Muscle of leg (tissue), 11 donors: ENCODE results near the gene TTBK2. TPM values are rescaled to one million over a fixed set of nuclear protein-coding genes. Genes with fewer than 3 reads are reported as not detected.

Source experiments
- DNase-seq: peaks from one replicate; pipeline ENCODE4 v3.0.0; 2013
- H3K27ac ChIP-seq: one replicate; pipeline ENCODE4 v1.5.1; 2013; ENCODE audit warnings: mild to moderate bottlenecking, low read length, control low read depth
- H3K27me3 ChIP-seq: one replicate; pipeline ENCODE4 v1.6.1; 2013; ENCODE audit warnings: low read length; ENCODE audit not compliant: control insufficient read depth, insufficient read depth
- H3K36me3 ChIP-seq: one replicate; pipeline ENCODE4 v1.6.1; 2013; ENCODE audit warnings: low read length; ENCODE audit not compliant: control insufficient read depth, insufficient read depth
- H3K4me1 ChIP-seq: one replicate; pipeline ENCODE4 v1.6.1; 2013; ENCODE audit warnings: low read length; ENCODE audit not compliant: control insufficient read depth, insufficient read depth
- H3K4me3 ChIP-seq: one replicate; pipeline ENCODE4 v1.5.1; 2013; ENCODE audit warnings: low read length, control low read depth
- H3K9me3 ChIP-seq: replicated peaks from 2 replicates; pipeline ENCODE4 v1.6.1; 2013; ENCODE audit warnings: low read depth, low read length; ENCODE audit not compliant: control insufficient read depth
- WGBS: methylation state at CpG from one replicate; pipeline ENCODE4 v1.1.5; 2013; ENCODE audit warnings: missing lambda C conversion rate; ENCODE audit not compliant: insufficient coverage; 5-methylcytosine and 5-hydroxymethylcytosine counted together
- polyA plus RNA-seq, 8 donors: library from polyadenylated mRNA; unstranded; fragments of 120-200 nt; gene quantifications; one replicate each; pipeline versions ENCODE4 v1.2.1 to v1.2.3, GENCODE V29; 2013; ENCODE audit warnings: inconsistent platforms in 1 of 8, low replicate concordance in 1 of 8; ENCODE audit not compliant: insufficient read length in 8 of 8, insufficient read depth in 1 of 8
- total RNA-seq: library from RNA; stranded (reverse); fragments of 120-200 nt; gene quantifications from one replicate; pipeline ENCODE4 v1.2.4, GENCODE V29; 2013

The TTBK2 gene
- total and polyA plus RNA-seq, 9 donors = 6.5 to 12.9 (median 12.1) TPM

GRCh38 chr15:42932833-42933515 is 12.4 kb upstream of the TTBK2 start:
- WGBS = no CpG with 5 or more reads among the region's 2 CpGs
- Histone ChIP-seq H3K9me3 (no peaks in the 10 kb centered on the region), H3K27ac (no peak overlapping the region), H3K4me3 (no peak overlapping the region), H3K36me3 (no peaks in the 10 kb centered on the region), H3K27me3 (no peaks in the 10 kb centered on the region), H3K4me1 (no peaks in the 10 kb centered on the region)
- DNase-seq = no peak

GRCh38 chr15:42931702-42932486 is 11.3 kb upstream of the TTBK2 start:
- H3K4me3 ChIP-seq = no peak overlapping the region
- 83% methylated on average over 1 of the region's 7 CpGs for WGBS
- no peaks in the 10 kb centered on the region for H3K4me1 ChIP-seq
- no peak for DNase-seq
- H3K36me3 ChIP-seq = no peaks in the 10 kb centered on the region
- no peak overlapping the region for H3K27ac ChIP-seq
- no peaks in the 10 kb centered on the region for H3K9me3 ChIP-seq
- H3K27me3 ChIP-seq = no peaks in the 10 kb centered on the region

GRCh38 chr15:42929306-42929848 is 8.8 kb upstream of the TTBK2 start:
- Histone ChIP-seq H3K4me3 (no peak overlapping the region), H3K27me3 (no peaks in the 10 kb centered on the region), H3K27ac (no peak overlapping the region), H3K4me1 (no peaks in the 10 kb centered on the region), H3K9me3 (no peaks in the 10 kb centered on the region), H3K36me3 (no peaks in the 10 kb centered on the region)
- no CpG with 5 or more reads among the region's 2 CpGs for whole genome bisulfite sequencing
- no peak for DNase-seq

GRCh38 chr15:42921342-42921731 is 759 bp upstream of the TTBK2 start:
- Histone ChIP-seq H3K4me1 (peaks cover 8% of the 10 kb centered on the region), H3K9me3 (no peaks in the 10 kb centered on the region), H3K27me3 (no peaks in the 10 kb centered on the region), H3K36me3 (no peaks in the 10 kb centered on the region), H3K4me3 (peak overlapping the region; percentile 82), H3K27ac (peak overlapping the region; percentile 78)
- 0% methylated on average over 2 of the region's 19 CpGs for WGBS
- DNase-seq = no peak

- peak overlapping the region; percentile 82 for H3K4me3 ChIP-seq
- no peaks in the 10 kb centered on the region for H3K36me3 ChIP-seq
Measured at GRCh38 chr15:42919799-42920518, 619 bp downstream of the TTBK2 start.

GRCh38 chr15:42919308-42919707 is 1.3 kb downstream of the TTBK2 start:
- Histone ChIP-seq H3K36me3 (no peaks in the 10 kb centered on the region), H3K9me3 (no peaks in the 10 kb centered on the region), H3K27me3 (no peaks in the 10 kb centered on the region), H3K4me1 (peaks cover 8% of the 10 kb centered on the region), H3K27ac (peak overlapping the region; percentile 93), H3K4me3 (peak overlapping the region; percentile 82)
- no CpG with 5 or more reads among the region's 2 CpGs for WGBS
- no peak for DNase-seq

More at GRCh38 chr15:42919799-42920518, 619 bp downstream of the TTBK2 start:
- DNase-seq = peak; percentile 77
- WGBS = 0% methylated on average over 21 of the region's 40 CpGs
- peak overlapping the region; percentile 93 for H3K27ac ChIP-seq
- no peaks in the 10 kb centered on the region for H3K9me3 ChIP-seq
- H3K4me1 ChIP-seq = peaks cover 8% of the 10 kb centered on the region
- H3K27me3 ChIP-seq = no peaks in the 10 kb centered on the region

- H3K27me3 ChIP-seq = no peaks in the 10 kb centered on the region
- no peaks in the 10 kb centered on the region for H3K9me3 ChIP-seq
- no peak overlapping the region for H3K4me3 ChIP-seq
Measured at GRCh38 chr15:42918047-42918446, 2.5 kb downstream of the TTBK2 start.

GRCh38 chr15:42915654-42916315 is 4.8 kb downstream of the TTBK2 start:
- peaks cover 2% of the 10 kb centered on the region for H3K4me1 ChIP-seq
- WGBS = 100% methylated on average over 1 of the region's 3 CpGs
- H3K27ac ChIP-seq = no peak overlapping the region
- H3K4me3 ChIP-seq = no peak overlapping the region
- no peaks in the 10 kb centered on the region for H3K36me3 ChIP-seq
- H3K27me3 ChIP-seq = no peaks in the 10 kb centered on the region
- DNase-seq = no peak
- H3K9me3 ChIP-seq = no peaks in the 10 kb centered on the region

More at GRCh38 chr15:42918047-42918446, 2.5 kb downstream of the TTBK2 start:
- no peak for DNase-seq
- Histone ChIP-seq H3K27ac (no peak overlapping the region), H3K36me3 (no peaks in the 10 kb centered on the region), H3K4me1 (peaks cover 8% of the 10 kb centered on the region)
- WGBS = 100% methylated on average over 1 of the region's 5 CpGs

- no peaks in the 10 kb centered on the region for H3K36me3 ChIP-seq
- H3K9me3 ChIP-seq = no peaks in the 10 kb centered on the region
- H3K27ac ChIP-seq = no peak overlapping the region
- H3K4me1 ChIP-seq = peaks cover 2% of the 10 kb centered on the region
- H3K27me3 ChIP-seq = no peaks in the 10 kb centered on the region
- no peak for DNase-seq
- H3K4me3 ChIP-seq = no peak overlapping the region
- WGBS = no CpG with 5 or more reads among the region's 5 CpGs
Measured at GRCh38 chr15:42914728-42915497, 5.7 kb downstream of the TTBK2 start.
